ENCODE data around the gene PIGS.
"Not testable (repeated sequence)": the region's sequence is repeated elsewhere in the genome, so short reads cannot be mapped to it uniquely, and the experiment has no call there.

PIGS gene

DNA sequence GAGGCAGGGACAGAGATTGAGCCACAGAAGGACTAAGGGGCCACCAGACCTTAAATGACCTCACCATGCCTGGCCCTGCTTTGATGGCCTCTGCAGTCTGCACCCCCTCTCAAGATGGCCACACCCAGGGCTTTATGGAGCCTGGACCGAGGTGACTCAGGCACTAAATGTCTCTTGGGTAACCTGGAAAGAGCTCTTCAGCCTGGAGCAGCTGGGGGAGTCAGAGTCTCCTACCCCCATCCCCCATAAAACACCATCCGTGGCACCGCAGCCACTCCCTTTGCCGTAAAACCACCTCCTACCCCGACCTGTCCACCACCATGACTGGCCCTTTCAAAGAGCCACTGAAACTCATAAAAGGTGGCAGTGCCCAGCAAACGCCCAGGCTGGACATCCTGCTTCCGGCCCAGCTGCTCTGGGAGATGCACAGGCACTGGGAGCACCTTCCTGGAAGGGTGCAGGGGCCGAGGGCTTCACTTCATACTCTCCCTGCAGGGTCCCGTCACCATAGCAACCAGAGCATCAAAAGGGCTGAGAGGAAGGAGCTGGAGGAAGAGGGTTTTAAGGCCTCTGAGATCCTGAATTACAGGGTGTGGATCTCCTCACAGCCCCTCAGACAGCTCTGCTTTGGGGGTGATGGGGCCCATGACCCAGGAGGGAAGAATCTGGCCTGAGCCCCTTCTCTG is 42.9 kb downstream of the PIGS start:
- no peak for DNase-seq

DNA sequence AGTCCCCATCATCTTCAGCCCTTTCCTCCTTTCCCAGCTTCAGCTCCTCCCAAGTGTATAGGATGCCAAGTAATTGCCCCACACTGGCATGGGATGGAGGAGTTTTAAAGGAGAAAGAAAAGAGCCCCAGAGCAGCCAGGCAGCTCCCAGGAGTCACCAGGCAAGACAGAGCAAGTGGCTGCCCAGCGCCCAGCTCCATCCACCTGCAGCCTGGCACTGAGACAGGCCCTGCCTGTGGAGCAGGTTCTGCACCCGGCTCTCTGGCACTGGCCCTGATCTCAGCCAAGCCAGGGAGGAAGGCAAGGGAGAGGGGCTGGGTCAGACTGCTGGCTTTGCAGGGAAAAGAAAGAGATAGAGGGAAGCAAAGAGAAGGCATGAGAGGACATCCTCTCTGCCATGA is 43.5 kb downstream of the PIGS start:
- DNase-seq, result no peak

DNA sequence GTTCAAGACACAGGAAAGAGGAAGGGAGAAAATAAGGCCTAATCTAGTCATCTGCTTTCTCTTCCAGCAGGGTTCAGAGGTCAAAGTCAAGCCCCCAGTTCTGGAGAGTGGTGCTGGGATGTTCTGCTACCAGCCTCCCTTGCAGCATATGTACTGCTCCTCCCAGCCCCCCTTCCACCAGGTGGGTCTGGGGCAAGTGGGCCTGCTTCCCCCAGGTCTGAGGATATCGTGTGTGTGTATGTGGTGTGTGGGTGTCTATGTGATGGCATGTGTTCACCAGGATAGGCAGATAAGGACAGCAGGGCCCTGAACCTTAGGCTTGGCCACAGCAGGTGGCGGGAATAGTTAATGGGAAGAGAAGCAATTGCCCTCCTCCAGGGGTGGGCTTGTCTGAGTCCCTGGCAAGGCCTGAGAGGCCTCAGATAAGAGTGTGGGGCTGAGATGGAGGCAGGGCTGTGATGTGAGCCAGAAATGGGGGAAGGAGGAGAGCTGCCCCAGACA is 44.1 kb downstream of the PIGS start:
- DNase-seq, result no peak

DNA sequence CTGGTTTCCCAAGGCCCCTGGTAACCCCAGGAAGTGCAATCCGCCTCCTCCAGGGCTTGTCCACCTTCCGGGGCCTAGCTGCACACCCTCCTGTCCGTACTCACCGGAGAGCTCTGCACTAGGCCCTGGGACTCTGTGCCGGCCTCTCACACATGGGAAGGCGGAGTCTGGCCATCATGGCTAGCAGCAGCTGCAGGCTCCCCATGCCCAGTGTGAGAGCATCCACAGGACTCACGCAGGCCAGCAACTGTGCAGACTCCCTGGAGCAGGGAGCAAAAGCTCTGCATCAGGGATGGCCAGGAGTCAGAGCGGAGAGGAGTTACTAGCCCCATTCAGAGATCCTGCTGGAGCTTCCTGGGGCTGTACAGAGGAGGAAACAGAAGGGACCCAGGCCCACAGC is 44.9 kb downstream of the PIGS start:
- no peak for DNase-seq

DNA sequence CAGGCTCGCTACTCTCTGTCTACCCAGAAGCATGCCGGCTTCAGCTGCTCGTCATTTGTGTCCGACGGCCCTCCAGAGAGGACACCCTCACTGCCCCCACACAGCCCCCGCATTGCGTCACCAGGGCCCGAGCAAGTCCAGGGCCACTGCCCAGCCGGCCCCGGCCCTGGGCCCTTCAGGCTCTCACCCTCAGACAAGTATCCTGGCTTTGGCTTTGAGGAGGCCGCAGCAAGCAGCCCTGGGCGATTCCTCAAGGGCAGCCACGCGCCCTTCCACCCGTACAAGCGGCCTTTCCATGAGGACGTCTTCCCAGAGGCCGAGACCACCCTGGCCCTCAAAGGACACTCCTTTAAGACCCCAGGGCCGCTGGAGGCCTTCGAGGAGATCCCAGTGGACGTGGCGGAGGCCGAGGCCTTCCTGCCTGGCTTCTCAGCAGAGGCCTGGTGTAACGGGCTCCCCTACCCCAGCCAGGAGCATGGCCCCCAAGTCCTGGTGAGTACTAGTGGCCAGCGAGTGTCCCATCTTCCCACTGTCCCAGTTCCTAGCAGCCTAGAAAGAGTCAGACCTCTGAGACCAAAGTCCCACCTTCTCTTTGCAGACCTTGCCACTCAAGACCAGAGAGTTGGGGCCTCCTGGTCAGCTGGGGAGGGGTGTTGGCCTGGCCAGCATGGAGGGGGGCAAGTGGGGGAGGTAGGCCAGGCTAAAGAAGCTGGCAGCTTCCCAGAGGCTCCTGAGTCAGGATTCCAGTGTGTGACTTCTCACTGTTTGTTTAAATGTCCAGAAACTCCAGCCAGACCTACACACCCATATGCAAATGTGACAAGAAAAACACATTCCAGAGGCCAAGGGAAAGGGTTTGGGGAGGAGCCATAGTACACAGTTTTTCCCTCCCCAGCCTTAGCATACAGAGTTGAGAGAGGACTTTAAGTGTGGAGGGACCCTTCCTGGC is 46.6 kb downstream of the PIGS start:
- no peak for DNase-seq

DNA sequence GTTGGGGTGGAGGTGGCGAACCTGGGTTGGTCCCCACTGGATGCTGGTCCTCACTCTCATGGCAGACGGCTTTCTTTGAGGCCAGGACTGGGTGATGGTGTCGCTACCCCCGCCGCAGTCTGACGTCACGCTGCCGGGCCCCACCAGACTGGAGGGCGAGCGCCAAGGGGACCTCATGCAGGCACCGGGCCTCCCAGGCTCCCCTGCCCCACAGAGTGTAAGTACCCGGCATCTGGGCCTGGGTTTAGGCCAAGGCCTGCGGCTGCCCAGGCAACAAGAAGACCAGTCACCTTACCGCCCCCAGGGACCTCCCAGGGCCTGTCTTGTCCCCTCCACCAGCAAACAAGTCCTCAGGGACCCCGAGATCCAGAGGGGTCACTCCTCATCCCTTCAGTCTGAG is 47.4 kb downstream of the PIGS start:
- DNase-seq, result no peak

DNA sequence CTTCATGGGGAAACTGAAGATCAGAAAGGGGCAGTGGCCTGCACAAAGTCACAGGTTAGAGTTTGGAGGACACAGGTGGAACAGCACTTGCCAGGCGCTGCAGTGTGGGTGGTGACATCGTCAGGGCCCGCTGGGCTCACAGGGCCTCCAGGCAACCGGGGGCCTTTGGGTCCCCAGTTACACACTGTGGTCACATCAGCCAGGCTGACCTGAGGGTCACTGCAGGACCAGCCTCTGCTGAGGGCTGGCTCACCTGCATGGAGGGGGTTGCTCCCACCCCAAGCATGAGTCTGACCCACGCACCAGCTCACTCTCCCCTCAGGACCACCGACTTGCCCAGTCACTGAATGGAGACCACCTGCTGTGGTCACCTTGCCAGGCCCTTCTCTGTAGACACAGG is 48.1 kb downstream of the PIGS start:
- DNase-seq, result no peak

DNA sequence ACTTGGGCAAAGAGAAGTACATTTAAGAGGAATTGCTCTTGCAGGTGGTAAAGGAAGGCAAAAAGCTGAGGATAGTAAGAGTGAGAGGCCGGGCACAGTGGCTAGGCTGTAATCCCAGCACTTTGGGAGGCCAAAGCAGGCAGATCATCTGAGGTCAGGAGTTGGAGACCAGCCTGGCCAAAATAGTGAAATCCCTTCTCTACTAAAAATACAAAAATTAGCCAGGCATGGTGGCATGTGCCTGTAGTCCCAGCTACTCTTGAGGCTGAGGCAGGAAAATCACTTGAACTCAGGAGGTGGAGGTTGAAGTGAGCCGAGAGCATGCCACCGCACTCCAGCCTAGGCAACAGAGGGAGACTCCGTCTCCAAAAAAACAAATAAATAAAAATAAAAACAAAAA is 49.0 kb downstream of the PIGS start:
- not testable (repeated sequence) for DNase-seq

DNA sequence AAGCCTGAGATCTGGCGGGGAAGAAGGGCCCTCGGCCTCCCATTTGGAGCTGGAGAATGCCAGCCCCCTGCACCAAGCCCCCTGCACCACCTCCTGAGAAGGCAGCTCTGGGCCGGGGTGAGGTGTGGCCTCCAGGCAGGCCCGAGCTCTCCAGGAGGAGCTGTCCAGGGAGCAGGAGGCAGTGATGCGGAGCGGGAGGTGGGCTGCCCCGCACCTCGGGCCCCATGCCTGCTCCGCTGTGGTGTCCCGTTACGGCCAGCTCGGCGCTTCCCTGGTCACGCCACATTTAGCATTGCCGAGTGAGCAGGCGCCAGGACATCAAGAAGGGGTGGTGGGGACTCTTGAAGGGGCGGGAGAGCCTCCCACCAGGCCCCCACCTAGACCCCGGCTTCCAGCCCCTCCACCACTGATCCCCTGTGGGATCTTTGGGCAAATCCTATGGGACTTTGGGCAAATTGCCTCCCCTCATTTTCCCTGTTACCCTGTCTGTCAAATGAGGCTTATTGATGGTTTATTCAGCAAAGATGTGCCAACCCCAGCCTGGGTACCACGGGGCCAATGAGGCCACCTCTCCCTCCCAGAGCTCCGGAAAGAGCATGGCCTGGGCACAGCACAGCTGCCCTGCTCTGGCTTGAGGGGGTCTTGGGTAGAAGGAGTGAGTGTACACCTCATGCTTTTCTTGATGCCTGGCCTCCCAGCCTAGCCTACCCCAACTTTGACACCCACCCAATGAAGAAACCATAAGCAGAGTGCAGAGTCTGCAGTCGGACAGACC is 49.8 kb downstream of the PIGS start:
- DNase-seq, result no peak

DNA sequence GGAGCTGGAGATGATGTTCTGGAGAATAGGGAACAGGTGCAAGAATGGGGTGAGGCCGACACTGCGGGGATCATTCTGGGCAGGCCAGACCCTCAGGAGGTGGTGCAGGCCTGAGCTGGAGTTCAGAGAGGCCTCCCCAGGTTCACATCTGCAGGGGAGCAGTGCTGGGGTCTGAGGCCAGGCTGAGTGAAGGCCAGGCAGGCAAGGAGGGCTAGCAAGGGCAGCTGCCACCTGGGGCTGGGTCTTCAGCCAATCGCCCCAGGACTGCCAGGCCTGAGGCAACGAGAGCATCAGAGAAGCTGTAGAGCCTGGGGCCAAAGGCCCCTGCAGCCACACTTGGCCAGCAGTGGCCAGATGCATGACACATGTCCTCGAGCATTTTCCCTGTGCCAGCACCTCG is 50.6 kb downstream of the PIGS start:
- DNase-seq, result no peak

DNA sequence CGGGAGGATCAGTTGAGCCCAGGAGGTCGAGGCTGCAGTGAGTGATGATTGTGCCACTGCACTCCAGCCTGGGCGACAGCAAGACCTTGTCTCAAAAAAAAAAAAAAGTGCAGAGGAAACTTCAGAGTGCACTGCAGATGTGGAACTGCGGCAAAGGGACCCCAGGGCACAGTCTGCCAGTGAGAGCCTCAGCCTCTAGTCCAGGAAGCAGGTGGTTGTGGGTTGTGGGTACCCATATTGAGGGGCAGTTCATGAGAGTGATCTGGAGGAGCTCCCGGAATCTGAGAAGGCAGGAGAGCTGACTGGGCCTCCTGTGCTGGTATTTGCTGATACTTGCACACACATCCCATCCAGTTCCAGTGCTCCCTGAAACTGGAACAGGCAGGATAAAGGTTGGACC is 52.1 kb downstream of the PIGS start:
- DNase-seq, result no peak

DNA sequence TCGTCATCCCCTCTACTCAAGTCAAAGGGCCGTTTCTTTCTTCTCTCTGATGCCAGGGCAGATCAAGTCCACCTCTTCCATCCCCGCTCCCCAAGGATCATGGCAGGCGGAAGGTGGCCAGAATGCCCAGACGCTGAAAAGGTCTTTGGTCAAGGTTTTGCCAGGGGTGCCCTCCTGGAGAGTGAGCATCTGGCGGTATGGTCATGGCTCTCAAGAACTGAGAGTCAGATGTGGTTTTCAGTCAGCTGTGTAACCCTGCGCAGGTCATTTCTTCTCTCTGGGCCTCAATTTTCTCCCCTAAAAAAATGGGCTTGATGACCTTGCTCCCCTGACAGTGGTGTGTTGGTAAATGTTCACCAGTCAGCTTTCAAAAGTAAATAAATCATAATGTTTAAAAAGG is 52.7 kb downstream of the PIGS start:
- DNase-seq, result no peak

DNA sequence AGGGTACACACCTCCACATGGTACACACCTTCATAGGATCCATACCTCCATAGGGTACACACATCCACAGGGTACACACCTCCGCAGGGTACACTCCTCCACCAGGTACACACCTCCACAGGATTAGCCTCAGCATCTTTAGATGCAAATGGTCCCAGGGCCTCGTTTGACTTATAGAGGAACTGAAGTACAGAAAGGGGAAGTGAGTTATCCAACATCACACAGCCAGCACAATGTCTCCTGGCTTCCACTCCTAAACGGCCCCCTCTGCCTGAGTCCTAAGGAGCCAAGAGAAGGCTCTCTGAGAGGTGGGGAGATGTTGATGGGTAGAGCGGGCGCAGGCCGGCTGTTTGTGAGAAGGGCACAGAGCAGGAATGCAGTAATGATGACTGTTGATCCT is 53.2 kb downstream of the PIGS start:
- no peak for DNase-seq

DNA sequence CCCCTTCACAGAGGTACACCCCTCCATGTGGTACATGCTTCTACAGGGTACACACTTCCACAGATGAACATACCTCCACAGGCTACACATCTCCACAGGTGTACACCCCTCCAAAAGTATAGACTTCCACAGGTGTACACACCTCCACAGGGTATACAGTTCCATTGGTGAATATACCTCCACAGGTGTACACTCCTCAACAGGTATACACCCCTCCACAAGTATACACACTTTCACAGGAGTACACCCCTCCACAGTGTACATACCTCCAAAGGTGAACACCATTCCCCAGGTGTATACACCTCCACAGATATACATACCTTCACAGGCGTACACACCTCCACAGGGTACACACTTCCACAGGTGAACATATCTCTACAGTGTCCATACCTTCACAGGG is 55.8 kb downstream of the PIGS start:
- no peak for DNase-seq

DNA sequence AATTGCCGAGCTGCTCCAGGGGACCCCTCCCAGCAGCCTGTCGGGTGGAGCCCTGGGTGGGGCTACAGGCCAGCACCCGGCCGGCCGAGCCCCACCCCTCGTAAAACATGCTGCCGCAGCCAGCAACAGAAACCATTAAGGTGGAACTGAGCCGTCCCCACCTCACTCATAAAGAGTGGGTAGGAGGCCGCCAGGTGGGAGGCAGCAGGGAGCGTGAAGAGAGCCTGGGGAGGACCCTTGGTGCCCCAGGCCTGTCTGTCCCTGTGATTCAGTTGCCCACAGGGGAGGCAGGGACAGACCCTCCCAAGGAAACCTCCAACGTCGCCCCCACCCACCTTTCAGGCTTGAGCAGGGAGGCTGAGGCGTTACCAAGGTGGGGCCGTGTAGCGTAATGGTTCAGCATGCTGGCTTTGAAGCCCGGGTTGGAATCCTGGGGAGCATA is 56.7 kb downstream of the PIGS start:
- DNase-seq, result no peak

DNA sequence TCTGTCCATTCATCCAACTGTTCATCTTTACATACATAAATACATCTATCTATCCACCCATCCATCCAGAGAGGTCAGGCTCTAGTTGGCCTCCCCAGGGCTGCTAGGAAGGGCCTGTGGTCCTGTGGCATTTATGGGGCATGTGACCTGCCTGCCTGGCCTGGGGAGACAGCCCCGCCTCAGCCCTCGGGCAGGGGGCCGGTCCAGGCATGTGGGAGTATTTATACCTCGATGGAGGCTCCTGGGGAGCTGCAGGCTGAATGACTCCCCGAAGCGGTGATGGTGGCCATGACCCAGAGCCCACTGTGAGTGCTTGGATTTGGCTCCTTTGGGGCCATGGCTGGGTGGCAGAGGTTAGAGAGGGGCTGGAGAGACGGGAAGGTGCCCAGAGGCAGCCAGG is 57.8 kb downstream of the PIGS start:
- DNase-seq, result no peak

DNA sequence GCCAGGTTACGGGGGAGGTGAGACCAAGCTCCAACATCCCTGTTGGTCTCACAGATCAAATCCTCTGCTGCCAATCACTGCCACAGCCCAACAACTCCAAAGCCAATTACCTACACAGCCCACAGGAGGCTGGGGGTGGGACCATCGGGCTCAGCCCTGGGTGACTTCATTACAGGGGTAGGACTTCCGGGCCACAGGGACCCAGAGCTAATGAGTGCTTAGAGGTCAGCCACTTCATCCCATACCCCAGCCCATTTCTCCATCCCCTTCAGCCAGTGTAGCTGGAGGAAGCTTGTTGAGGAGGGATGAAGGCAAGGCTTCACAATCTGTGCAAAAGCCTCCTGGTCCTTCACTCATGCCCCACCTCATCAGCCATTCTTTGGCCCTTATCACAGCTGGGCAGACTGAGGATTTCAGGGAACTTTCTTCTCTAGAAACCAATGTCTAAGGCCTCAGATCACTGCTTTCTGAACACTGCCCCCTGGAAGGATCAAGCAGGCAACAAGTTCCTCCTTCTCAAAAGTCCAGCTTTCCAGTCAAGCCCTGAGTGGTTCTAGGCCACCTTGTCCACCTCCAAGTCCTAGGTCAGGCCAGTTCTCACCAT is 59.4 kb downstream of the PIGS start:
- DNase-seq, result no peak

DNA sequence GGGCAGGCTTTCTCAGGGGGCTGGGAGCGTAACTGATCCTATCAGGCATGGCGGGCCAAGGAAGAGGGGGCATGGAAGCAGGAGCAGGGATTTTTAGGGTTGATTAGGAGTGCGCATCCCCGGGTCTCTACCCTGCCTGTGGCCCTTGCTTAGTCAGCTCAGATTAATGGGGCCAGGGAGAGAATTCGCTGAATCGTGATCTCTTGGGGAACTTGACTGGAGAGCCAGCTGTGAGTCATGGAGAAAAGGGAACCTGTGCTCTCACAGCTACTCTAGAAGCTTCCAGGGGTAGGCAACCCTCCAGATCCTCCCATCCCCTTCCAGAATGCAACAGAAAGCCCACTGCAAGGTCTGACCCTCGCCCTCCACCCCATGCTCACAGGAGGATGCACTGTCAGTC is 61.5 kb downstream of the PIGS start:
- DNase-seq, result no peak

DNA sequence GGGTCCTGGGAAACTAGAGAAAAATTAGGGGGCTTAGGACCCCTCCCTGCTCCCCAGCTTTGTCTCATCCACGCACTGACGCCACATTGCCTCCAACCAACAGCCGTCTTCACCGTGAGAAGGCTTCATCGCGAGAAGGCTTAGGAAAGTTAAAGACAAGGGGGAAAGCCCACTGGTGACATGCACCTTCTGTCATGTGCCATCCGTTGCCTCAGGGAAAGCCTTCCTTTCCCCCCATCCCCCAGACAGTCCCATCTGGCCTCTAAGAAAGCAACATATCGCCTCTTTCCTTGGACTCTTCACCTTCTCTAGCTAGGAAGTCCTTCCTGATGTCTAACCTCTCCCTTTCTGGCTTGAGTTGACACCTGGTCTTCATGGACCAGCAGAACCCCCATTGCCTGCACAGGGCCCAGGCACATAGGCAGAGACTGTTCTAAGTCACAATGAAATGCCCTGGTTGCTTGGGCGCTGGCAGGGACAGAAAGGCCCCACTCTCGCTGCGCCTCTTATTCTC is 63.1 kb downstream of the PIGS start:
- no peak for DNase-seq

DNA sequence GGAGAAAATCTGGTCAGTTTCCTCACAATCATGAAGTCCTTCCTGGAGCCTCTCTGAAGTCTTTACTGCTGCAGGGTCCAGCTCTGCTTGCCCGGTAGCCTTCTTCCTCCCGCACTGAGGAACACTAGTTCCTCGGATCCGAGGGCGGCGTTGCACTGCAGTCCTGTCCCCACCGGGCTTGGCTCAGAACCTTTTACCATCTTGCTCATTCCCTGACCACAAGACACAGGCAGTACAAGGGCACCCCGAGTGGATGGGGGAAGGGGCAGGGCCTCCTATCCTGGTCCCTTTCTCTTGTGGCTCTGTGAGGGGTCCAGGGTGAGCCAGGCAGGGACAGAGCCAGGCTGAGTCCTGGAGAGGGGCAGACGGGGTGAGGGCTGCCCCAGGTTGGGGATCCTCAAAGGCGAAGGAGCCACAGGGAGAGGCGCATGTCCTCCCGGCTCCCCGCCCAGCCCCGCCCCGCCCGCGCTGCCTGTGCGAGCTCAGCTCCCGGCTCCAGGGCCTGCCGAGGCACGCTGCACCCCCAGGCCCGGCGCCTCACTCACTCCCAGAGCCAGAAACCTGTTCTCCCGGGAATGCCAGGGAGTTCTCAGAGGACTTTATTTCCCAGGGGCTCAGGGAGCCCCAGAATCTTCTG is 63.6 kb downstream of the PIGS start:
- DNase-seq, result no peak

DNA sequence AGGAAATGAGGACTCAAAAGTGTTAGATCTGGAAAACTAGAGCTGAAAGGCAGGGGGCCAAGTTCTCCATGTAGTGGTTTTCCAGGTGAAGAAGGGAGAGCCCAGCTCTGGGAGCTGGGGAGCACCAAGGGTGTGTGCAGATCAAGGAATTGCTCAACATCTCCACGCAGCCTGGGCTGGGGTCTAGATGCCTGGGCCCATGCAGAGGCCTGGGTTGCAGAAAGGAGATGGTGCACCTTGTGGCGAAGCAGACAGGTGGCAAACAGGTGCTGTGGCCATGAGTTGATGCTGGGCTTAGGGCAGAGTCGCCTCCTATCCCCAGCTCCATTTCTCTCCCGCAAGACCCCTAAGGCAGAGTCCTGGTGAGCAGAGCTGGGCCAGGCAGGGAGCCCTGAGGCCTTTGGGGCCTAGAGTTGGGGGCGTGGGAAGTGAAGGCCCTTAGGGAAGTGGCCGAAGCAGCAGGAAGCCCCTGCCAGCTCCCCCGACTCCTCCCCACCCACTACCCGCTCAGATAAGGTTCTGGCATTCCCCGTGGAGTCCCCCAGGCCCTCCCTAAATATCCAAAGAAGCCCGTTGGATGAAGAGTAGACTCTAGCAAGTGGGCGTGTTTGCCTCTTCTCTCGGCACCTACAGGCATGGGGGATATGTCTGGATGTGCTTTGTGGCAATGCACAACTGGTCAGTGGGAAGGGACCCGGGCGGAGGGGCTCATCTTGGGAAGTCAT is 64.4 kb downstream of the PIGS start:
- no peak for DNase-seq
